Measurements from ENCODE around the gene DPRX.

DPRX gene

GRCh38 chr19:53631949-53632407 lies at the start of gene DPRX:
DPRX (plus strand) TSS chr19:53631999; CDS start chr19:53632107, 108 bp downstream.
- no peak for DNase-seq

GRCh38 chr19:53583181-53583580 lies 48.6 kb upstream of the DPRX start:
- no peak for DNase-seq

GRCh38 chr19:53586277-53586691 lies 45.5 kb upstream of the DPRX start:
- DNase-seq = no peak

- no peak for DNase-seq
Observed at GRCh38 chr19:53594811-53595509, 36.8 kb upstream of the DPRX start.

- no peak for DNase-seq
Observed at GRCh38 chr19:53595510-53595867, 36.3 kb upstream of the DPRX start.

GRCh38 chr19:53596056-53596455 lies 35.7 kb upstream of the DPRX start:
- DNase-seq = no peak

GRCh38 chr19:53597023-53597422 lies 34.8 kb upstream of the DPRX start:
- DNase-seq = no peak

GRCh38 chr19:53598361-53598760 lies 33.4 kb upstream of the DPRX start:
- no peak for DNase-seq

- no peak for DNase-seq
Observed at GRCh38 chr19:53600217-53600616, 31.6 kb upstream of the DPRX start.

- no peak for DNase-seq
Observed at GRCh38 chr19:53606031-53606430, 25.8 kb upstream of the DPRX start.

- DNase-seq = no peak
Observed at GRCh38 chr19:53608381-53608780, 23.4 kb upstream of the DPRX start.

- DNase-seq = no peak
Observed at GRCh38 chr19:53612762-53613526, 18.9 kb upstream of the DPRX start.

- no peak for DNase-seq
Observed at GRCh38 chr19:53621885-53622740, 9.7 kb upstream of the DPRX start.

GRCh38 chr19:53624771-53625545 lies 6.8 kb upstream of the DPRX start:
- DNase-seq = no peak

- DNase-seq = no peak
Observed at GRCh38 chr19:53626486-53626885, 5.3 kb upstream of the DPRX start.

GRCh38 chr19:53626976-53627375 lies 4.8 kb upstream of the DPRX start:
- no peak for DNase-seq

GRCh38 chr19:53634768-53635167 lies 3.0 kb downstream of the DPRX start:
- DNase-seq = no peak

GRCh38 chr19:53639471-53639870 lies 7.7 kb downstream of the DPRX start:
- DNase-seq = no peak

GRCh38 chr19:53642381-53643099 lies 10.7 kb downstream of the DPRX start:
- no peak for DNase-seq

- no peak for DNase-seq
Observed at GRCh38 chr19:53644061-53644816, 12.4 kb downstream of the DPRX start.

GRCh38 chr19:53646144-53646543 lies 14.3 kb downstream of the DPRX start:
- no peak for DNase-seq
